ENCODE data around the gene ZNF727. TPM values are rescaled to one million over a fixed set of nuclear protein-coding genes. Genes with fewer than 3 reads are reported as not detected.
"Not testable (repeated sequence)": the region's sequence is repeated elsewhere in the genome, so short reads cannot be mapped to it uniquely, and the experiment has no call there.

Gene ZNF727
- total RNA-seq, 1 experiment from 2014 or later = not detected

DNA sequence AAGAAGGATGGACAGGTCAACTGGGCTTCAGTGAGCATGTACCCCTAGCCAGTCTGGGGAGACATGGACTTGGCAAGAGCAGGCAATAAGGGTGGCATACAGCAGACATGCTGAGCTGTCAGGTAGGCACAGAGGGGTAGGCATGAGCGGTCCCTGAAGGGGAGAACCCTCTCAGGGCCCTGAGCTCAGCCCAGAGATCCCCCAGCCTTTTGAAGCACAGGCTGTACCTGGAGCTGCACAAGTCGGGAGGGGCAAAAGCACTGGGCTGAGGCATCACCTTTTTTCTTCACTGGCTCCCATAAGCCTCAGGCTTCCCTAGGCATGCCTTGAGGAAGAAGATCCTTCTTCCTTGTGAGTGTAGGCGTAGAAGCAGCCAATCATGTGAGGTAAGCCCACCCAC is 42.3 kb downstream of the ZNF727 start:
- DNase-seq (ENCODE audit: low read depth, low spot score) = no peak
- H3K36me3 ChIP-seq (ENCODE audit: control insufficient read depth in 1 of 2, insufficient read depth in 2 of 2, low read length in 2 of 2) = no peaks in the 10 kb centered on the region
- H3K4me2 ChIP-seq (ENCODE audit: low read length) = no peak overlapping the region
- ChIA-PET POLR2A (no interaction called here), CTCF (no interaction called here), RAD21 (ENCODE audit: low non-redundant PET in 1 of 2, low total read pairs in 2 of 2, uncharacterized antibody in 2 of 2, unreplicated experiment in 2 of 2) (no interaction called here)
- intact Hi-C loops (cut with micrococcal nuclease) = no loop called here
- H4K20me1 ChIP-seq (ENCODE audit: insufficient read depth) = no peaks in the 10 kb centered on the region
- H3K9me2 ChIP-seq (ENCODE audit: insufficient read depth) = no peaks in the 10 kb centered on the region
- H3K4me3 ChIP-seq (replicated peaks in 1 of 2; ENCODE audit: low read depth in 1 of 2, low read length in 2 of 2) = no peak overlapping the region
- no peak for ATAC-seq
- H3K27me3 ChIP-seq (ENCODE audit: insufficient read depth, low read length) = no peaks in the 10 kb centered on the region
- H3K9me3 ChIP-seq (ENCODE audit: control insufficient read depth in 1 of 2, insufficient read depth in 1 of 2, low read depth in 1 of 2, low read length in 2 of 2) = peaks cover 0 to 2% of the 10 kb centered on the region in 2 experiments; a peak in 2 of 4 replicates
- no TSS peak for BruUV-seq (replicated peaks)
- no peaks in the 10 kb centered on the region for H3K79me2 ChIP-seq (ENCODE audit: insufficient read depth, low read length)
- H3K27ac ChIP-seq (ENCODE audit: low read depth, low read length) = no peak overlapping the region
- TF ChIP-seq, protein P1, sequence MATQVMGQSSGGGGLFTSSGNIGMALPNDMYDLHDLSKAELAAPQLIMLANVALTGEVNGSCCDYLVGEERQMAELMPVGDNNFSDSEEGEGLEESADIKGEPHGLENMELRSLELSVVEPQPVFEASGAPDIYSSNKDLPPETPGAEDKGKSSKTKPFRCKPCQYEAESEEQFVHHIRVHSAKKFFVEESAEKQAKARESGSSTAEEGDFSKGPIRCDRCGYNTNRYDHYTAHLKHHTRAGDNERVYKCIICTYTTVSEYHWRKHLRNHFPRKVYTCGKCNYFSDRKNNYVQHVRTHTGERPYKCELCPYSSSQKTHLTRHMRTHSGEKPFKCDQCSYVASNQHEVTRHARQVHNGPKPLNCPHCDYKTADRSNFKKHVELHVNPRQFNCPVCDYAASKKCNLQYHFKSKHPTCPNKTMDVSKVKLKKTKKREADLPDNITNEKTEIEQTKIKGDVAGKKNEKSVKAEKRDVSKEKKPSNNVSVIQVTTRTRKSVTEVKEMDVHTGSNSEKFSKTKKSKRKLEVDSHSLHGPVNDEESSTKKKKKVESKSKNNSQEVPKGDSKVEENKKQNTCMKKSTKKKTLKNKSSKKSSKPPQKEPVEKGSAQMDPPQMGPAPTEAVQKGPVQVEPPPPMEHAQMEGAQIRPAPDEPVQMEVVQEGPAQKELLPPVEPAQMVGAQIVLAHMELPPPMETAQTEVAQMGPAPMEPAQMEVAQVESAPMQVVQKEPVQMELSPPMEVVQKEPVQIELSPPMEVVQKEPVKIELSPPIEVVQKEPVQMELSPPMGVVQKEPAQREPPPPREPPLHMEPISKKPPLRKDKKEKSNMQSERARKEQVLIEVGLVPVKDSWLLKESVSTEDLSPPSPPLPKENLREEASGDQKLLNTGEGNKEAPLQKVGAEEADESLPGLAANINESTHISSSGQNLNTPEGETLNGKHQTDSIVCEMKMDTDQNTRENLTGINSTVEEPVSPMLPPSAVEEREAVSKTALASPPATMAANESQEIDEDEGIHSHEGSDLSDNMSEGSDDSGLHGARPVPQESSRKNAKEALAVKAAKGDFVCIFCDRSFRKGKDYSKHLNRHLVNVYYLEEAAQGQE (IDR thresholded peaks at IDR 0.05; ENCODE audit: low read depth) = no peak
- TF ChIP-seq JUND (IDR thresholded peaks at IDR 0.05) = no peak
- TF ChIP-seq YY1 (IDR thresholded peaks at IDR 0.05; ENCODE audit: extremely low read depth, insufficient replicate concordance, low read depth, low read length) = no peak
- TF ChIP-seq EGR1 (IDR thresholded peaks at IDR 0.05; ENCODE audit: low read depth) = no peak
- TF ChIP-seq, protein P2, sequence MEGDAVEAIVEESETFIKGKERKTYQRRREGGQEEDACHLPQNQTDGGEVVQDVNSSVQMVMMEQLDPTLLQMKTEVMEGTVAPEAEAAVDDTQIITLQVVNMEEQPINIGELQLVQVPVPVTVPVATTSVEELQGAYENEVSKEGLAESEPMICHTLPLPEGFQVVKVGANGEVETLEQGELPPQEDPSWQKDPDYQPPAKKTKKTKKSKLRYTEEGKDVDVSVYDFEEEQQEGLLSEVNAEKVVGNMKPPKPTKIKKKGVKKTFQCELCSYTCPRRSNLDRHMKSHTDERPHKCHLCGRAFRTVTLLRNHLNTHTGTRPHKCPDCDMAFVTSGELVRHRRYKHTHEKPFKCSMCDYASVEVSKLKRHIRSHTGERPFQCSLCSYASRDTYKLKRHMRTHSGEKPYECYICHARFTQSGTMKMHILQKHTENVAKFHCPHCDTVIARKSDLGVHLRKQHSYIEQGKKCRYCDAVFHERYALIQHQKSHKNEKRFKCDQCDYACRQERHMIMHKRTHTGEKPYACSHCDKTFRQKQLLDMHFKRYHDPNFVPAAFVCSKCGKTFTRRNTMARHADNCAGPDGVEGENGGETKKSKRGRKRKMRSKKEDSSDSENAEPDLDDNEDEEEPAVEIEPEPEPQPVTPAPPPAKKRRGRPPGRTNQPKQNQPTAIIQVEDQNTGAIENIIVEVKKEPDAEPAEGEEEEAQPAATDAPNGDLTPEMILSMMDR (IDR thresholded peaks at IDR 0.05 in 2 of 3, conservative IDR thresholded peaks at IDR 0.05 in 1 of 3; ENCODE audit: borderline replicate concordance in 1 of 3, insufficient read depth in 1 of 3, low read depth in 2 of 3, low read length in 2 of 3) = no peak
- no peak overlapping the region for H3K9ac ChIP-seq (ENCODE audit: low read length)
- no peak overlapping the region for H2AFZ ChIP-seq (ENCODE audit: low read depth, low read length, poor library complexity, severe bottlenecking)
- no peaks in the 10 kb centered on the region for H3K4me1 ChIP-seq (ENCODE audit: control insufficient read depth in 1 of 2, insufficient read depth in 2 of 2, low read length in 2 of 2)

DNA sequence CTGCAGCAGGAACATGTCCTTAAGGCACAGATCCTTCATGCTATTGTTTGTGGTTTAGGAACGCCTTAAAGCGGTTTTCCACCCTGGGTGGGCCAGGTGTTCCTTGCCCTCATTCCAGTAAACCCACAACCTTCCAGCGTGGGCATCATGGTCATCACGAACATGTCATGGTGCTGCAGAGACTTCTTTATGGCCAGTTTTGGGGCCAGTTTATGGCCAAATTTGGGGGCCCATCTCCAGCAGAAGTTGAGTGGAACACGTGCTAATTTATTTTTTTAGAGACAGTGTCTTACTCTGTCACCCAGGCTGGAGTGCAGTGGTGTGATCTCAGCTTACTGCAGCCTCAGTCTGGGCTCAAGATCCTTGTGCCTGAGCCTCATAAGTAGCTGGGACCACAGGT is 43.6 kb downstream of the ZNF727 start:
- intact Hi-C loops (cut with micrococcal nuclease); DNase-seq (ENCODE audit: low read depth, low spot score); H3K9ac ChIP-seq (ENCODE audit: low read length); POLR2A ChIA-PET; H3K4me3 ChIP-seq (replicated peaks in 1 of 2; ENCODE audit: low read depth in 1 of 2, low read length in 2 of 2); CTCF ChIA-PET; H4K20me1 ChIP-seq (ENCODE audit: insufficient read depth); H3K9me2 ChIP-seq (ENCODE audit: insufficient read depth); H3K36me3 ChIP-seq (ENCODE audit: control insufficient read depth in 1 of 2, insufficient read depth in 2 of 2, low read length in 2 of 2); BruUV-seq (replicated peaks); H3K27me3 ChIP-seq (ENCODE audit: insufficient read depth, low read length); H3K4me1 ChIP-seq (ENCODE audit: control insufficient read depth in 1 of 2, insufficient read depth in 2 of 2, low read length in 2 of 2); H2AFZ ChIP-seq (ENCODE audit: low read depth, low read length, poor library complexity, severe bottlenecking); H3K27ac ChIP-seq (ENCODE audit: low read depth, low read length); H3K4me2 ChIP-seq (ENCODE audit: low read length); RAD21 ChIA-PET (ENCODE audit: low non-redundant PET in 1 of 2, low total read pairs in 2 of 2, uncharacterized antibody in 2 of 2, unreplicated experiment in 2 of 2); H3K79me2 ChIP-seq (ENCODE audit: insufficient read depth, low read length); H3K9me3 ChIP-seq (ENCODE audit: control insufficient read depth in 1 of 2, insufficient read depth in 1 of 2, low read depth in 1 of 2, low read length in 2 of 2); ATAC-seq: not testable (repeated sequence)
